ENCODE data around the gene ZFAND2A.

DNA sequence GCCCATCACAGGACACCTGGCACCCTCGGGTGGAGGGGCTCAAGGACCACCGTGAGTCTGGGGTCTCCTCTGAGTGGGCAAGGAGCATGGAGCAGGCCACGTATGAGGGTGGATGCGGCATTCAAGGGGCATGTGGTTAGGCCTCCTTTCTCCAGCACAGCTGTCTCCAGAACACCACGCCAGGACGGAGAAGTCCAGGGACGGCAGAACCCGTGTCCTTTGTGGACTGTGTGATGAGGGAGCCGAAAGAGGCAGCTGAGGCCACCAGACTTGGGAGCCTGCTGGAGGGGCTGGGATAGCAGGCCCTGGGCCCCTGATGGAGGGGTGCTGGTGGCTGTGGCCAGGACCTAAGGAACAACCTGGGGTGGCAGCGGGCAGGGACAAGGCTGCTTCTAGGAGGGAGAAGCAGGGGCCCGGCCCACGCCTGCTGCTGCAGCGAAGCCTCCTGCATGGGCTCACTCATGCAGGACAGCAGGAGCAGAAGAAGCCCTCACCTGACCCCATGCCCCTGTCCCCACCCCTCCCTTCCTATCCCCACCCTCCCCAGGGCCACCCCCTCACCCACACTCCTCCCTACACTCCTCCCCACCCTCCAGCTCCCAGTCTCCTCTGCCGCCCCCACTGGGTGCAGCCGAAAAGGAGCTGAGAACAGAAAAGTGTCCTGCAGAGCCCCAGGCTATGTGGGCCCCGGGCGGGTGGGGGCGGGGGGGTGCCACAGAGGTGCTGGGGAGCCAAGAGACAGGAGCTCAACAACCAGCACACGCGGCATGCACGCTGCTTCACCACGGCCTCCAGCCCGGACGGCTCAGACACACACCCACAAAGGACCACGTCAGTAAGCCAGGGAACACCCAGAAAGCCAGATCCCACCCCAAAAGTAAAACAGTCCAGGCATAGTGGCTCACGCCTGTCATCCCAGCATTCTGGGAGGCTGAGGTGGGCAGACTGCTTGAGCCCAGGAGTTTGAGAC, 29.7 kb downstream of the ZFAND2A start:
- TF ChIP-seq ZFP3 (CRISPR knock-in tag; IDR thresholded peaks at IDR 0.05): no peak
- TF ChIP-seq, protein P1, sequence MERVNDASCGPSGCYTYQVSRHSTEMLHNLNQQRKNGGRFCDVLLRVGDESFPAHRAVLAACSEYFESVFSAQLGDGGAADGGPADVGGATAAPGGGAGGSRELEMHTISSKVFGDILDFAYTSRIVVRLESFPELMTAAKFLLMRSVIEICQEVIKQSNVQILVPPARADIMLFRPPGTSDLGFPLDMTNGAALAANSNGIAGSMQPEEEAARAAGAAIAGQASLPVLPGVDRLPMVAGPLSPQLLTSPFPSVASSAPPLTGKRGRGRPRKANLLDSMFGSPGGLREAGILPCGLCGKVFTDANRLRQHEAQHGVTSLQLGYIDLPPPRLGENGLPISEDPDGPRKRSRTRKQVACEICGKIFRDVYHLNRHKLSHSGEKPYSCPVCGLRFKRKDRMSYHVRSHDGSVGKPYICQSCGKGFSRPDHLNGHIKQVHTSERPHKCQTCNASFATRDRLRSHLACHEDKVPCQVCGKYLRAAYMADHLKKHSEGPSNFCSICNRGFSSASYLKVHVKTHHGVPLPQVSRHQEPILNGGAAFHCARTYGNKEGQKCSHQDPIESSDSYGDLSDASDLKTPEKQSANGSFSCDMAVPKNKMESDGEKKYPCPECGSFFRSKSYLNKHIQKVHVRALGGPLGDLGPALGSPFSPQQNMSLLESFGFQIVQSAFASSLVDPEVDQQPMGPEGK (CRISPR knock-in tag; IDR thresholded peaks at IDR 0.05; ENCODE audit: borderline replicate concordance): no peak
- TF ChIP-seq ZC3H10 (CRISPR knock-in tag; IDR thresholded peaks at IDR 0.05): no peak
- TF ChIP-seq, protein P2, sequence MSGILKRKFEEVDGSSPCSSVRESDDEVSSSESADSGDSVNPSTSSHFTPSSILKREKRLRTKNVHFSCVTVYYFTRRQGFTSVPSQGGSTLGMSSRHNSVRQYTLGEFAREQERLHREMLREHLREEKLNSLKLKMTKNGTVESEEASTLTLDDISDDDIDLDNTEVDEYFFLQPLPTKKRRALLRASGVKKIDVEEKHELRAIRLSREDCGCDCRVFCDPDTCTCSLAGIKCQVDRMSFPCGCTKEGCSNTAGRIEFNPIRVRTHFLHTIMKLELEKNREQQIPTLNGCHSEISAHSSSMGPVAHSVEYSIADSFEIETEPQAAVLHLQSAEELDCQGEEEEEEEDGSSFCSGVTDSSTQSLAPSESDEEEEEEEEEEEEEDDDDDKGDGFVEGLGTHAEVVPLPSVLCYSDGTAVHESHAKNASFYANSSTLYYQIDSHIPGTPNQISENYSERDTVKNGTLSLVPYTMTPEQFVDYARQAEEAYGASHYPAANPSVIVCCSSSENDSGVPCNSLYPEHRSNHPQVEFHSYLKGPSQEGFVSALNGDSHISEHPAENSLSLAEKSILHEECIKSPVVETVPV (CRISPR knock-in tag; IDR thresholded peaks at IDR 0.05): no peak
- TF ChIP-seq GLIS3 (CRISPR knock-in tag; IDR thresholded peaks at IDR 0.05): no peak
- TF ChIP-seq ARNTL (CRISPR knock-in tag; IDR thresholded peaks at IDR 0.05; ENCODE audit: borderline replicate concordance, low read depth): no peak
- TF ChIP-seq, protein P3, sequence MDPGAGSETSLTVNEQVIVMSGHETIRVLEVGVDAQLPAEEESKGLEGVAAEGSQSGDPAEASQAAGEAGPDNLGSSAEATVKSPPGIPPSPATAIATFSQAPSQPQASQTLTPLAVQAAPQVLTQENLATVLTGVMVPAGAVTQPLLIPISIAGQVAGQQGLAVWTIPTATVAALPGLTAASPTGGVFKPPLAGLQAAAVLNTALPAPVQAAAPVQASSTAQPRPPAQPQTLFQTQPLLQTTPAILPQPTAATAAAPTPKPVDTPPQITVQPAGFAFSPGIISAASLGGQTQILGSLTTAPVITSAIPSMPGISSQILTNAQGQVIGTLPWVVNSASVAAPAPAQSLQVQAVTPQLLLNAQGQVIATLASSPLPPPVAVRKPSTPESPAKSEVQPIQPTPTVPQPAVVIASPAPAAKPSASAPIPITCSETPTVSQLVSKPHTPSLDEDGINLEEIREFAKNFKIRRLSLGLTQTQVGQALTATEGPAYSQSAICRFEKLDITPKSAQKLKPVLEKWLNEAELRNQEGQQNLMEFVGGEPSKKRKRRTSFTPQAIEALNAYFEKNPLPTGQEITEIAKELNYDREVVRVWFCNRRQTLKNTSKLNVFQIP (CRISPR knock-in tag; IDR thresholded peaks at IDR 0.05; ENCODE audit: borderline replicate concordance, low read depth): no peak
- no peak for TF ChIP-seq TOX (CRISPR knock-in tag; IDR thresholded peaks at IDR 0.05; ENCODE audit: borderline replicate concordance)
- no peak for TF ChIP-seq ESRRG (CRISPR knock-in tag; IDR thresholded peaks at IDR 0.05)
- TF ChIP-seq OSR1 (CRISPR knock-in tag; IDR thresholded peaks at IDR 0.05): no peak
- no peak for TF ChIP-seq TCF4 (CRISPR knock-in tag; IDR thresholded peaks at IDR 0.05; ENCODE audit: borderline replicate concordance)
- no peak for TF ChIP-seq CSDC2 (CRISPR knock-in tag; IDR thresholded peaks at IDR 0.05)
- no peak for TF ChIP-seq SNAI2 (CRISPR knock-in tag; IDR thresholded peaks at IDR 0.05)
- TF ChIP-seq RARB (CRISPR knock-in tag; IDR thresholded peaks at IDR 0.05): no peak
